HG02642 (cell line): Measurements from ENCODE around the gene PRADC1.

Source experiments
- ATAC-seq: cut with Tn5 transposase; IDR thresholded peaks from one replicate; pipeline ENCODE4 v1.9.1; 2021; ENCODE audit warnings: mild to moderate bottlenecking; ENCODE audit not compliant: unreplicated experiment, poor library complexity

Gene PRADC1

GRCh38 chr2:73238976-73239375, 5.9 kb upstream of the PRADC1 start:
- no peak for ATAC-seq

GRCh38 chr2:73238149-73238548, 5.1 kb upstream of the PRADC1 start:
- ATAC-seq = no peak

GRCh38 chr2:73237168-73237567, 4.1 kb upstream of the PRADC1 start:
- ATAC-seq = no peak

- ATAC-seq = no peak
These were observed 2.4 kb upstream of the PRADC1 start for GRCh38 chr2:73235315-73236028.

GRCh38 chr2:73233932-73234832, 1.1 kb upstream of the PRADC1 start, which contains the start of gene CCT7:
Gene CCT7, plus strand, starts transcription at chr2:73234308. Its CDS starts 71 bp downstream, at chr2:73234379.
- ATAC-seq = peak; percentile 66

- peak; percentile 14 for ATAC-seq
These were observed 461 bp downstream of the PRADC1 start for GRCh38 chr2:73232403-73233153.

- ATAC-seq = no peak
These were observed 4.4 kb downstream of the PRADC1 start for GRCh38 chr2:73228631-73229030.

GRCh38 chr2:73227086-73227485, 6.0 kb downstream of the PRADC1 start:
- no peak for ATAC-seq

GRCh38 chr2:73225513-73226360, 7.3 kb downstream of the PRADC1 start:
- ATAC-seq = no peak

- no peak for ATAC-seq
These were observed 9.2 kb downstream of the PRADC1 start for GRCh38 chr2:73223821-73224220.

GRCh38 chr2:73218298-73218697, 14.7 kb downstream of the PRADC1 start:
- no peak for ATAC-seq

- ATAC-seq = no peak
These were observed 15.2 kb downstream of the PRADC1 start for GRCh38 chr2:73217826-73218225.

- ATAC-seq = no peak
These were observed 15.9 kb downstream of the PRADC1 start for GRCh38 chr2:73217160-73217559.

GRCh38 chr2:73215254-73215653, 17.8 kb downstream of the PRADC1 start:
- ATAC-seq = no peak

GRCh38 chr2:73214120-73215035, 18.7 kb downstream of the PRADC1 start, which contains the start of gene SMYD5:
Gene SMYD5, plus strand, starts transcription at chr2:73214245. Its CDS starts 22 bp downstream, at chr2:73214267.
- peak; percentile 92 for ATAC-seq

- ATAC-seq = peak; percentile 62
These were observed 20.4 kb downstream of the PRADC1 start for GRCh38 chr2:73212448-73213176.

- ATAC-seq = no peak
These were observed 21.0 kb downstream of the PRADC1 start for GRCh38 chr2:73212098-73212447.

- ATAC-seq = no peak
These were observed 22.3 kb downstream of the PRADC1 start for GRCh38 chr2:73210696-73211095.
